HCT116 (cell line): ENCODE measurements around the gene OR2T33. TPM values are rescaled to one million over a fixed set of nuclear protein-coding genes. Genes with fewer than 3 reads are reported as not detected.

Experiments used
- ATAC-seq: fragments of 200-7000 bp; cut with Tn5 transposase; 2 replicates; pipeline ENCODE4 v1.9.1; 2020; ENCODE audit warnings: mild to moderate bottlenecking, moderate library complexity
- BruUV-seq: library from RNA; stranded (reverse); fragments of 400-500 nt; replicated peaks from 2 replicates; lab custom pipeline; 2021; lab: Mats Ljungman, UMichigan
- CTCF ChIA-PET: fragments of 300-600 bp; sonication (Branson Sonifier 250); formaldehyde crosslinking; loops from one replicate; lab custom pipeline; 2021; ENCODE audit warnings: antibody characterized with exemption; lab: Charles Lee
- POLR2A ChIA-PET: fragments of 300-600, 350-600 bp; sonication (Branson Sonifier 250); formaldehyde crosslinking; loops from one replicate; lab custom pipeline; 2021; ENCODE audit warnings: antibody characterized with exemption; lab: Charles Lee
- RAD21 ChIA-PET, 2 experiments: fragments of 300-600 bp; sonication (Branson Sonifier 250); formaldehyde crosslinking; loops; one replicate each; lab custom pipeline; 2023; ENCODE audit warnings: low total read pairs in 2 of 2; ENCODE audit not compliant: uncharacterized antibody in 2 of 2, unreplicated experiment in 2 of 2, low non-redundant PET in 1 of 2; lab: Charles Lee
- DNase-seq: peaks from one replicate; pipeline ENCODE4 v3.0.0-alpha.2; 2010; ENCODE audit warnings: low read depth, low spot score
- H2AFZ ChIP-seq: fragments of 200-600 bp; shearing (Covaris generic), sonication (generic); 2 replicates; pipeline ENCODE4 v1.6.1; 2017; ENCODE audit warnings: low read depth, mixed run types, mixed read lengths, antibody characterized with exemption, low read length; ENCODE audit not compliant: poor library complexity, severe bottlenecking
- H3K27ac ChIP-seq: 2 replicates; pipeline ENCODE4 v1.5.1; 2012; ENCODE audit warnings: low read depth, low read length
- H3K27me3 ChIP-seq: fragments of 200-600 bp; sonication (generic); 2 replicates; pipeline ENCODE4 v1.6.1; 2016; ENCODE audit warnings: mixed run types, low read length, mixed read lengths; ENCODE audit not compliant: insufficient read depth
- H3K36me3 ChIP-seq, 2 experiments: fragments of 200-500 bp in 1 of 2; fragments of 200-600 bp in 1 of 2; sonication (Bioruptor generic) in 1 of 2; sonication (generic) in 1 of 2; 2 replicates each; pipeline versions ENCODE4 v1.5.1 to v1.6.1; 2014 to 2016; ENCODE audit warnings: low read length in 2 of 2, inconsistent platforms in 1 of 2, mixed read lengths in 1 of 2, mixed run types in 1 of 2; ENCODE audit not compliant: insufficient read depth in 2 of 2, control insufficient read depth in 1 of 2
- H3K4me1 ChIP-seq, 2 experiments: fragments of 200-600 bp in 1 of 2; sonication (generic) in 1 of 2; 2 replicates each; pipeline versions ENCODE4 v1.5.1 to v1.6.1; 2012 to 2017; ENCODE audit warnings: low read length in 2 of 2, inconsistent platforms in 1 of 2, mild to moderate bottlenecking in 1 of 2, mixed read lengths in 1 of 2, mixed run types in 1 of 2, moderate library complexity in 1 of 2; ENCODE audit not compliant: insufficient read depth in 2 of 2, control insufficient read depth in 1 of 2
- H3K4me2 ChIP-seq: fragments of 200-600 bp; sonication (generic); 2 replicates; pipeline ENCODE4 v1.6.1; 2017; ENCODE audit warnings: mixed run types, low read length, mixed read lengths
- H3K4me3 ChIP-seq, 2 experiments: fragments of 200-600 bp in 1 of 2; sonication (generic) in 1 of 2; replicated peaks in 1 of 2; 2 replicates each; pipeline ENCODE4 v1.5.1; 2011 to 2016; ENCODE audit warnings: low read length in 2 of 2, control low read depth in 1 of 2, low read depth in 1 of 2, mild to moderate bottlenecking in 1 of 2, mixed read lengths in 1 of 2, mixed run types in 1 of 2
- H3K79me2 ChIP-seq: fragments of 200-600 bp; sonication (generic); 2 replicates; pipeline ENCODE4 v1.6.1; 2017; ENCODE audit warnings: mild to moderate bottlenecking, mixed run types, low read length, moderate library complexity, mixed read lengths; ENCODE audit not compliant: insufficient read depth
- H3K9ac ChIP-seq: fragments of 200-600 bp; sonication (generic); 2 replicates; pipeline ENCODE4 v1.6.1; 2016; ENCODE audit warnings: low read length, mixed read lengths
- H3K9me2 ChIP-seq: fragments of 200-600 bp; sonication (generic), shearing (Covaris generic); 2 replicates; pipeline ENCODE4 v1.6.1; 2017; ENCODE audit warnings: mixed run types, mild to moderate bottlenecking, moderate library complexity; ENCODE audit not compliant: insufficient read depth
- H3K9me3 ChIP-seq, 2 experiments: fragments of 200-500 bp in 1 of 2; fragments of 200-600 bp in 1 of 2; sonication (Bioruptor generic) in 1 of 2; sonication (generic) in 1 of 2; 2 replicates each; pipeline ENCODE4 v1.6.1; 2014 to 2017; ENCODE audit warnings: low read length in 2 of 2, mixed read lengths in 2 of 2, inconsistent platforms in 1 of 2, low read depth in 1 of 2, mild to moderate bottlenecking in 1 of 2, mixed run types in 1 of 2, moderate library complexity in 1 of 2; ENCODE audit not compliant: control insufficient read depth in 1 of 2, insufficient read depth in 1 of 2
- H4K20me1 ChIP-seq: fragments of 200-600 bp; sonication (generic), shearing (Covaris generic); 2 replicates; pipeline ENCODE4 v1.6.1; 2017; ENCODE audit warnings: mixed run types, mild to moderate bottlenecking, moderate library complexity; ENCODE audit not compliant: insufficient read depth
- CBX3 ChIP-seq: IDR thresholded peaks from 2 replicates; pipeline ENCODE4 v1.6.1; 2012; ENCODE audit warnings: low read depth
- CEBPB ChIP-seq: IDR thresholded peaks from 2 replicates; pipeline ENCODE4 v1.6.1; 2012; ENCODE audit warnings: low read depth
- EGR1 ChIP-seq: IDR thresholded peaks from 2 replicates; pipeline ENCODE4 v1.6.1; 2012; ENCODE audit warnings: low read depth
- ELF1 ChIP-seq: IDR thresholded peaks from 2 replicates; pipeline ENCODE4 v1.6.1; 2012; ENCODE audit warnings: low read depth, borderline replicate concordance
- EZH2phosphoT487 ChIP-seq: fragments of 200-600 bp; IDR thresholded peaks from 2 replicates; pipeline ENCODE4 v1.6.1; 2018; ENCODE audit warnings: antibody characterized with exemption, borderline replicate concordance
- JUND ChIP-seq: IDR thresholded peaks from 2 replicates; pipeline ENCODE4 v1.6.1; 2012
- POLR2A ChIP-seq: IDR thresholded peaks from 2 replicates; pipeline ENCODE4 v1.7.0; 2011; ENCODE audit warnings: borderline replicate concordance; ENCODE audit not compliant: insufficient read depth, insufficient read length; ENCODE audit errors: extremely low read depth
- POLR2AphosphoS5 ChIP-seq: IDR thresholded peaks from 2 replicates; pipeline ENCODE4 v1.6.1; 2011; ENCODE audit warnings: mild to moderate bottlenecking, low read depth, low read length, moderate library complexity
- RAD21 ChIP-seq: IDR thresholded peaks from 2 replicates; pipeline ENCODE4 v1.6.1; 2012; ENCODE audit warnings: low read depth, mild to moderate bottlenecking
- SP1 ChIP-seq: IDR thresholded peaks from 2 replicates; pipeline ENCODE4 v1.6.1; 2012; ENCODE audit warnings: low read depth
- SRF ChIP-seq: IDR thresholded peaks from 2 replicates; pipeline ENCODE4 v1.6.1; 2012; ENCODE audit warnings: low read depth
- TCF7L2 ChIP-seq: IDR thresholded peaks from 2 replicates; pipeline ENCODE4 v1.7.0; 2011; ENCODE audit warnings: borderline replicate concordance, inconsistent platforms; ENCODE audit not compliant: insufficient read depth, insufficient read length; ENCODE audit errors: extremely low read depth
- YY1 ChIP-seq: IDR thresholded peaks from 2 replicates; pipeline ENCODE4 v1.6.1; 2011; ENCODE audit warnings: low read length, low read depth, moderate library complexity, mild to moderate bottlenecking; ENCODE audit not compliant: insufficient replicate concordance; ENCODE audit errors: extremely low read depth
- ZNF274 ChIP-seq: fragments of 200-500 bp; sonication (Bioruptor generic); IDR thresholded peaks from 2 replicates; pipeline ENCODE4 v1.6.1; 2014; ENCODE audit warnings: mild to moderate bottlenecking, low read depth, low read length, inconsistent platforms
- intact Hi-C: fragments of 100-400 bp; cut with micrococcal nuclease; formaldehyde crosslinking; loops from 2 replicates; pipeline ENCODE4 v1.10.0; 2022
- total RNA-seq: library from RNA; stranded (reverse); gene quantifications from one replicate; pipeline ENCODE4 v1.2.1, GENCODE V29; 2021; ENCODE audit not compliant: unreplicated experiment
- TF ChIP-seq, protein P1 (sequence below): IDR thresholded peaks from 2 replicates; pipeline ENCODE4 v1.6.1; 2012; ENCODE audit warnings: low read depth
- TF ChIP-seq, protein P2 (sequence below): IDR thresholded peaks from 2 replicates; pipeline ENCODE4 v1.6.1; 2011; ENCODE audit warnings: mild to moderate bottlenecking, low read length, moderate library complexity; ENCODE audit not compliant: insufficient replicate concordance; ENCODE audit errors: extremely low read depth

Gene OR2T33
- total RNA-seq, 1 experiment from 2014 or later = not detected

DNA sequence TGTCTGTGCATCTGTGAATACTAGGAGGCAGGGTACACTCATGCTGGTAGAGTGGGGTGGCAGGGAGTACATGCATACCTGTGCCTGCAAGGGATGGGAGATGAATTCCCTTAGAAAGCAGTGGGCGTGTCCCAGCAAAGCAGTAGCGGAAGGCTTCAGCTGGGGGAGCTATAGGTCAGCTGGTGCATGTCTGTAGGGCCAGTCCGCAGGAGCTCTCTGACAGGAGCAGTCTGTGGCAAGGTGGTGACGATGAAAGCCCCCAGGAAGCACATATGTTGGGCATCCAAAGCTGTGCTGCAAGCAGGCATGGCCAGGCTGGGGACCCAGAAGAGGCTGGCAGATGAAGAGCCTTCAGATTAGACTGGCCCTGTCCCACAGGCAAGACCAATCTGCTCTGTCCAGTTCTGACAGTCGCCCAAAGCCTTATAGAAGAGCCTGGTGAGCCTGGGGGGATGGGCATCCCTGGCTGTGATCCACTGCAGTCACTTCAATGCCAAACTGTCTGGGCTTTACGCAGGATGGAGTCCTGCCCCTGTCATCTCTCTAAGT lies 48.3 kb downstream of the OR2T33 start:
- TF ChIP-seq EZH2phosphoT487 = no peak
- TF ChIP-seq, protein P1, sequence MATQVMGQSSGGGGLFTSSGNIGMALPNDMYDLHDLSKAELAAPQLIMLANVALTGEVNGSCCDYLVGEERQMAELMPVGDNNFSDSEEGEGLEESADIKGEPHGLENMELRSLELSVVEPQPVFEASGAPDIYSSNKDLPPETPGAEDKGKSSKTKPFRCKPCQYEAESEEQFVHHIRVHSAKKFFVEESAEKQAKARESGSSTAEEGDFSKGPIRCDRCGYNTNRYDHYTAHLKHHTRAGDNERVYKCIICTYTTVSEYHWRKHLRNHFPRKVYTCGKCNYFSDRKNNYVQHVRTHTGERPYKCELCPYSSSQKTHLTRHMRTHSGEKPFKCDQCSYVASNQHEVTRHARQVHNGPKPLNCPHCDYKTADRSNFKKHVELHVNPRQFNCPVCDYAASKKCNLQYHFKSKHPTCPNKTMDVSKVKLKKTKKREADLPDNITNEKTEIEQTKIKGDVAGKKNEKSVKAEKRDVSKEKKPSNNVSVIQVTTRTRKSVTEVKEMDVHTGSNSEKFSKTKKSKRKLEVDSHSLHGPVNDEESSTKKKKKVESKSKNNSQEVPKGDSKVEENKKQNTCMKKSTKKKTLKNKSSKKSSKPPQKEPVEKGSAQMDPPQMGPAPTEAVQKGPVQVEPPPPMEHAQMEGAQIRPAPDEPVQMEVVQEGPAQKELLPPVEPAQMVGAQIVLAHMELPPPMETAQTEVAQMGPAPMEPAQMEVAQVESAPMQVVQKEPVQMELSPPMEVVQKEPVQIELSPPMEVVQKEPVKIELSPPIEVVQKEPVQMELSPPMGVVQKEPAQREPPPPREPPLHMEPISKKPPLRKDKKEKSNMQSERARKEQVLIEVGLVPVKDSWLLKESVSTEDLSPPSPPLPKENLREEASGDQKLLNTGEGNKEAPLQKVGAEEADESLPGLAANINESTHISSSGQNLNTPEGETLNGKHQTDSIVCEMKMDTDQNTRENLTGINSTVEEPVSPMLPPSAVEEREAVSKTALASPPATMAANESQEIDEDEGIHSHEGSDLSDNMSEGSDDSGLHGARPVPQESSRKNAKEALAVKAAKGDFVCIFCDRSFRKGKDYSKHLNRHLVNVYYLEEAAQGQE = no peak
- no peak for TF ChIP-seq SP1
- no peak for TF ChIP-seq POLR2AphosphoS5
- TF ChIP-seq CBX3 = no peak
- no peak for TF ChIP-seq TCF7L2
- TF ChIP-seq RAD21 = no peak
- TF ChIP-seq, protein P2, sequence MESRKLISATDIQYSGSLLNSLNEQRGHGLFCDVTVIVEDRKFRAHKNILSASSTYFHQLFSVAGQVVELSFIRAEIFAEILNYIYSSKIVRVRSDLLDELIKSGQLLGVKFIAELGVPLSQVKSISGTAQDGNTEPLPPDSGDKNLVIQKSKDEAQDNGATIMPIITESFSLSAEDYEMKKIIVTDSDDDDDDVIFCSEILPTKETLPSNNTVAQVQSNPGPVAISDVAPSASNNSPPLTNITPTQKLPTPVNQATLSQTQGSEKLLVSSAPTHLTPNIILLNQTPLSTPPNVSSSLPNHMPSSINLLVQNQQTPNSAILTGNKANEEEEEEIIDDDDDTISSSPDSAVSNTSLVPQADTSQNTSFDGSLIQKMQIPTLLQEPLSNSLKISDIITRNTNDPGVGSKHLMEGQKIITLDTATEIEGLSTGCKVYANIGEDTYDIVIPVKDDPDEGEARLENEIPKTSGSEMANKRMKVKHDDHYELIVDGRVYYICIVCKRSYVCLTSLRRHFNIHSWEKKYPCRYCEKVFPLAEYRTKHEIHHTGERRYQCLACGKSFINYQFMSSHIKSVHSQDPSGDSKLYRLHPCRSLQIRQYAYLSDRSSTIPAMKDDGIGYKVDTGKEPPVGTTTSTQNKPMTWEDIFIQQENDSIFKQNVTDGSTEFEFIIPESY = no peak
- no peak for TF ChIP-seq YY1
- no peak for TF ChIP-seq ZNF274
- TF ChIP-seq CEBPB = no peak
- TF ChIP-seq EGR1 = no peak
- no peak for TF ChIP-seq ELF1
- no peak for TF ChIP-seq POLR2A
- no peak for TF ChIP-seq JUND
- TF ChIP-seq SRF = no peak
- RAD21 ChIA-PET = no interaction called here
- Histone ChIP-seq H2AFZ (no peak overlapping the region), H3K4me2 (no peak overlapping the region), H3K4me3 (no peak overlapping the region), H3K4me1 (no peaks in the 10 kb centered on the region), H3K9me3 (peaks cover 0 to 18% of the 10 kb centered on the region in 2 experiments; a peak in 2 of 4 replicates), H3K9me2 (no peaks in the 10 kb centered on the region), H3K79me2 (no peaks in the 10 kb centered on the region), H3K27me3 (no peaks in the 10 kb centered on the region), H3K27ac (no peak overlapping the region), H3K9ac (no peak overlapping the region), H3K36me3 (no peaks in the 10 kb centered on the region), H4K20me1 (no peaks in the 10 kb centered on the region)
- BruUV-seq = no TSS peak
- DNase-seq (no peak), ATAC-seq (no peak)
- CTCF ChIA-PET = no interaction called here
- POLR2A ChIA-PET = no interaction called here
- intact Hi-C loops = no loop called here
